OCI-LY7 (cell line): ENCODE measurements around the gene ROR2.

Source experiments
- EZH2phosphoT487 ChIP-seq: fragments of 200-600 bp; sonication (generic); IDR thresholded peaks from 2 replicates; pipeline ENCODE4 v1.6.1; 2018; ENCODE audit warnings: low read depth, borderline replicate concordance, mild to moderate bottlenecking, mixed run types, antibody characterized with exemption, low read length, moderate library complexity, mixed read lengths
- TF ChIP-seq, protein P1 (sequence below): fragments of 200-600 bp; sonication (generic); conservative IDR thresholded peaks from 2 replicates; pipeline ENCODE4 v1.5.1; 2014; ENCODE audit warnings: mild to moderate bottlenecking, antibody characterized with exemption, low read length, moderate library complexity, mixed read lengths

GRCh38 chr9:91934654-91935053, 15.4 kb downstream of the ROR2 start:
- TF ChIP-seq, protein P1, sequence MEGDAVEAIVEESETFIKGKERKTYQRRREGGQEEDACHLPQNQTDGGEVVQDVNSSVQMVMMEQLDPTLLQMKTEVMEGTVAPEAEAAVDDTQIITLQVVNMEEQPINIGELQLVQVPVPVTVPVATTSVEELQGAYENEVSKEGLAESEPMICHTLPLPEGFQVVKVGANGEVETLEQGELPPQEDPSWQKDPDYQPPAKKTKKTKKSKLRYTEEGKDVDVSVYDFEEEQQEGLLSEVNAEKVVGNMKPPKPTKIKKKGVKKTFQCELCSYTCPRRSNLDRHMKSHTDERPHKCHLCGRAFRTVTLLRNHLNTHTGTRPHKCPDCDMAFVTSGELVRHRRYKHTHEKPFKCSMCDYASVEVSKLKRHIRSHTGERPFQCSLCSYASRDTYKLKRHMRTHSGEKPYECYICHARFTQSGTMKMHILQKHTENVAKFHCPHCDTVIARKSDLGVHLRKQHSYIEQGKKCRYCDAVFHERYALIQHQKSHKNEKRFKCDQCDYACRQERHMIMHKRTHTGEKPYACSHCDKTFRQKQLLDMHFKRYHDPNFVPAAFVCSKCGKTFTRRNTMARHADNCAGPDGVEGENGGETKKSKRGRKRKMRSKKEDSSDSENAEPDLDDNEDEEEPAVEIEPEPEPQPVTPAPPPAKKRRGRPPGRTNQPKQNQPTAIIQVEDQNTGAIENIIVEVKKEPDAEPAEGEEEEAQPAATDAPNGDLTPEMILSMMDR = no peak
- TF ChIP-seq EZH2phosphoT487 = no peak
